Ovary (tissue), 3 donors: Measurements from ENCODE around the gene SUGCT.

Source experiments
- CTCF ChIP-seq, 3 donors: fragments of 450-650 bp in 2 of 3; fragments of 200-600 bp in 1 of 3; IDR thresholded peaks; one replicate each; pipeline versions ENCODE4 v1.5.1 to v1.8.0; 2016 to 2022; ENCODE audit warnings: antibody characterized with exemption in 3 of 3, mild to moderate bottlenecking in 1 of 3
- POLR2A ChIP-seq: fragments of 450-650 bp; IDR thresholded peaks from one replicate; pipeline ENCODE4 v1.6.1; 2017; ENCODE audit warnings: antibody characterized with exemption, mild to moderate bottlenecking, moderate library complexity
- donor health status: DM: no; HTN: no; CAD: no.

DNA sequence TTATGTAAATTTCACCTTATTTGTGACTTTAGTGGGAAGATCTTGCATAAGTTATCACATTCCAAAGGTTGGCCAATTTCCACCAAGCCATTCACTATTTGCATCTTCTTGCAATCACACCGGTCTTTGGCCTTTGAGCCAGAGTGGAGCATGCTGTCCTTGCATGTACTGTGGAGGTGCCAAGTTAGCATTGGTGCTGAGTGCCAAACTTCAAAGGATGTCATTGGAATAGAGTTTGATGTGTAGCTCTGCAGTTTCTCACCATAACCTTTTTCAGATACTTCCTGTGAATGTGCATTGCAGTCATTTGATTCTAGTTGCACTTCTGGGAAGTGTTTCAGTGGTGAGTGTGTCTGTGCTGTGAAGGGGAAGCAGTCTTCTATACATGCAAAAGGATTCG lies 620.6 kb downstream of the SUGCT start:
- TF ChIP-seq CTCF (IDR thresholded peaks at IDR 0.05) = no peak
- TF ChIP-seq POLR2A = no peak
